CD14-positive monocyte (primary cell): ENCODE measurements around the gene DEAF1. TPM values are rescaled to one million over a fixed set of nuclear protein-coding genes. Genes with fewer than 3 reads are reported as not detected.

Experiments
- DNase-seq, 3 donors: peaks; one replicate each; pipeline ENCODE4 v3.0.0-alpha.2; 2011 to 2022
- H2AFZ ChIP-seq: 2 replicates; pipeline ENCODE4 v1.6.0; 2012; ENCODE audit warnings: mild to moderate bottlenecking, low read depth, low read length, inconsistent platforms; ENCODE audit not compliant: insufficient read depth, poor library complexity, severe bottlenecking
- H3K27ac ChIP-seq, 2 donors: 1 replicate in 1 of 2; 2 replicates in 1 of 2; pipeline ENCODE4 v1.5.1; 2012 to 2013; ENCODE audit warnings: low read length in 2 of 2, control low read depth in 1 of 2, inconsistent platforms in 1 of 2, low read depth in 1 of 2, mild to moderate bottlenecking in 1 of 2
- H3K27me3 ChIP-seq, 2 donors: one replicate each; pipeline versions ENCODE4 v1.6.0 to v1.6.1; 2011 to 2013; ENCODE audit warnings: low read length in 2 of 2; ENCODE audit not compliant: control insufficient read depth in 2 of 2, insufficient read depth in 2 of 2
- H3K36me3 ChIP-seq, 2 donors: replicated peaks in 1 of 2; 1 replicate in 1 of 2; 2 replicates in 1 of 2; pipeline versions ENCODE4 v1.5.1 to v1.6.1; 2012 to 2013; ENCODE audit warnings: low read length in 2 of 2, control low read depth in 1 of 2, inconsistent platforms in 1 of 2, mild to moderate bottlenecking in 1 of 2; ENCODE audit not compliant: insufficient read depth in 2 of 2, control insufficient read depth in 1 of 2
- H3K4me1 ChIP-seq, 2 donors: 1 replicate in 1 of 2; 2 replicates in 1 of 2; pipeline versions ENCODE4 v1.5.1 to v1.6.1; 2012 to 2013; ENCODE audit warnings: low read length in 2 of 2, control low read depth in 1 of 2, inconsistent platforms in 1 of 2, mild to moderate bottlenecking in 1 of 2, moderate library complexity in 1 of 2; ENCODE audit not compliant: insufficient read depth in 2 of 2, control insufficient read depth in 1 of 2
- H3K4me2 ChIP-seq: replicated peaks from 2 replicates; pipeline ENCODE3; 2012; ENCODE audit warnings: low read length, moderate library complexity, mild to moderate bottlenecking; ENCODE audit not compliant: poor library complexity, severe bottlenecking; ENCODE audit errors: extremely low read depth
- H3K4me3 ChIP-seq, 3 experiments: fragments of 200-600 bp in 1 of 3; sonication (generic) in 1 of 3; replicated peaks in 1 of 3; 1 replicate in 2 of 3; 2 replicates in 1 of 3; pipeline ENCODE4 v1.5.1; 2011 to 2013; ENCODE audit warnings: low read length in 3 of 3, mild to moderate bottlenecking in 3 of 3, control low read depth in 2 of 3, low read depth in 2 of 3, inconsistent platforms in 1 of 3, moderate library complexity in 1 of 3
- H3K79me2 ChIP-seq: 2 replicates; pipeline ENCODE4 v1.6.0; 2012; ENCODE audit warnings: mild to moderate bottlenecking, control low read depth, inconsistent platforms, low read length, moderate library complexity; ENCODE audit not compliant: insufficient read depth
- H3K9ac ChIP-seq: 2 replicates; pipeline ENCODE4 v1.6.0; 2017; ENCODE audit warnings: low read length, mild to moderate bottlenecking; ENCODE audit not compliant: insufficient read depth, poor library complexity, severe bottlenecking
- H3K9me3 ChIP-seq, 2 donors: replicated peaks in 1 of 2; 1 replicate in 1 of 2; 2 replicates in 1 of 2; pipeline versions ENCODE4 v1.5.1 to v1.6.1; 2012 to 2013; ENCODE audit warnings: low read length in 2 of 2, control low read depth in 1 of 2; ENCODE audit not compliant: control insufficient read depth in 1 of 2, insufficient read depth in 1 of 2
- H4K20me1 ChIP-seq: 2 replicates; pipeline ENCODE4 v1.6.0; 2012; ENCODE audit warnings: mild to moderate bottlenecking, low read length, control low read depth, moderate library complexity; ENCODE audit not compliant: insufficient read depth
- H3K27ac Mint-ChIP-seq, 7 donors: one replicate each; pipeline ENCODE4 v1.8.0; 2020; ENCODE audit warnings: mild to moderate bottlenecking in 7 of 7, mixed read lengths in 7 of 7, moderate library complexity in 6 of 7, inconsistent platforms in 2 of 7
- H3K27me3 Mint-ChIP-seq, 3 donors: one replicate each; pipeline ENCODE4 v1.8.0; 2021 to 2022; ENCODE audit warnings: low read depth in 3 of 3, mild to moderate bottlenecking in 3 of 3, mixed read lengths in 3 of 3, moderate library complexity in 3 of 3, inconsistent platforms in 1 of 3
- H3K36me3 Mint-ChIP-seq, 2 donors: one replicate each; pipeline ENCODE4 v1.8.0; 2020; ENCODE audit warnings: mixed read lengths in 2 of 2, inconsistent platforms in 1 of 2, mild to moderate bottlenecking in 1 of 2
- H3K4me1 Mint-ChIP-seq: one replicate; pipeline ENCODE4 v1.8.0; 2020; ENCODE audit warnings: mild to moderate bottlenecking, mixed read lengths
- H3K4me3 Mint-ChIP-seq, 2 donors: one replicate each; pipeline ENCODE4 v1.8.0; 2020; ENCODE audit warnings: mild to moderate bottlenecking in 2 of 2, mixed read lengths in 2 of 2, moderate library complexity in 1 of 2
- H3K9me3 Mint-ChIP-seq, 7 donors: one replicate each; pipeline ENCODE4 v1.8.0; 2020 to 2022; ENCODE audit warnings: mixed read lengths in 7 of 7, mild to moderate bottlenecking in 6 of 7, moderate library complexity in 6 of 7, inconsistent platforms in 2 of 7
- CTCF ChIP-seq: fragments of 200-600 bp; IDR thresholded peaks from one replicate; pipeline ENCODE4 v1.8.0; 2022; ENCODE audit warnings: antibody characterized with exemption, mild to moderate bottlenecking
- WGBS: methylation state at CpG from one replicate; pipeline ENCODE4 v1.1.5; 2013; ENCODE audit warnings: missing lambda C conversion rate; ENCODE audit not compliant: insufficient coverage; 5-methylcytosine and 5-hydroxymethylcytosine counted together
- intact Hi-C, 2 donors: fragments of 100-400 bp; cut with micrococcal nuclease; formaldehyde crosslinking; loops; one replicate each; pipeline versions ENCODE4 v1.15.0 to v1.15.1; 2023
- polyA plus RNA-seq, 3 donors: library from polyadenylated mRNA; depleted of rRNA in 1 of 3; unstranded in 2 of 3; stranded (reverse) in 1 of 3; fragments of 300-500 nt in 2 of 3; fragments of >200 nt in 1 of 3; fragmentation: Illumina TruSeq in 2 of 3; gene quantifications; 1 replicate in 2 of 3; 2 replicates in 1 of 3; pipeline ENCODE4 v1.2.3, GENCODE V29; 2012 to 2021

Gene DEAF1
- polyA plus RNA-seq, 3 donors = 18.0 to 22.3 (median 22.2) TPM

GRCh38 chr11:698493-699115, 3.6 kb upstream of the DEAF1 start:
- peaks cover 49% of the 10 kb centered on the region for H3K4me1 Mint-ChIP-seq
- peaks cover 11 to 28% of the 10 kb centered on the region in 2 donors for H3K36me3 ChIP-seq
- peak overlapping the region; percentile 43 for H3K9ac ChIP-seq
- H3K36me3 Mint-ChIP-seq = peaks cover 26 to 53% of the 10 kb centered on the region in 2 donors
- no peaks in the 10 kb centered on the region for H3K9me3 ChIP-seq
- H4K20me1 ChIP-seq = peaks cover 24% of the 10 kb centered on the region
- peak overlapping the region; percentile 84 for H3K4me2 ChIP-seq
- peak overlapping the region; percentile 95 to 98 for H3K27ac ChIP-seq
- 85% methylated on average over 8 of the region's 17 CpGs for WGBS
- peaks cover 49 to 64% of the 10 kb centered on the region in 2 donors for H3K4me1 ChIP-seq
- peaks cover 31% of the 10 kb centered on the region for H3K79me2 ChIP-seq
- H3K27ac Mint-ChIP-seq = peak overlapping the region in 6 of 7 donors; percentile 92 to 97 (median 94)
- no peak overlapping the region for H2AFZ ChIP-seq
- H3K9me3 Mint-ChIP-seq = no peaks in the 10 kb centered on the region
- TF ChIP-seq CTCF = no peak
- peaks cover 0 to 4% (median 0%) of the 10 kb centered on the region in 3 donors for H3K27me3 Mint-ChIP-seq
- no peak for DNase-seq
- intact Hi-C loops = loop anchor here in 1 of 2 donors (10.0 kb wide), 1 partner anchor 686 kb away; the partner anchor contains the start of gene BRSK2
- peak overlapping the region in 1 of 2 donors; percentile 82 for H3K4me3 Mint-ChIP-seq
- no peaks in the 10 kb centered on the region for H3K27me3 ChIP-seq
- H3K4me3 ChIP-seq = peak overlapping the region in 1 of 3 experiments; percentile 87

- H3K9ac ChIP-seq = peak overlapping the region; percentile 43
- peaks cover 0 to 4% (median 0%) of the 10 kb centered on the region in 3 donors for H3K27me3 Mint-ChIP-seq
- peak overlapping the region; percentile 59 for H2AFZ ChIP-seq
- H3K79me2 ChIP-seq = peaks cover 39% of the 10 kb centered on the region
- peaks cover 26 to 50% of the 10 kb centered on the region in 2 donors for H3K36me3 Mint-ChIP-seq
- peak overlapping the region in 2 of 3 experiments; percentile 10 to 87 for H3K4me3 ChIP-seq
- peak overlapping the region; percentile 65 to 82 for H3K4me3 Mint-ChIP-seq
- peaks cover 0 to 1% (median 0%) of the 10 kb centered on the region in 7 donors for H3K9me3 Mint-ChIP-seq
- TF ChIP-seq CTCF = no peak
- peaks cover 22% of the 10 kb centered on the region for H4K20me1 ChIP-seq
- H3K27me3 ChIP-seq = no peaks in the 10 kb centered on the region
- peak overlapping the region; percentile 95 to 98 for H3K27ac ChIP-seq
- H3K27ac Mint-ChIP-seq = peak overlapping the region; percentile 92 to 97 (median 94)
- 52% methylated on average over 2 of the region's 11 CpGs for WGBS
- DNase-seq = peak in 2 of 3 donors; percentile 35 to 62
- H3K9me3 ChIP-seq = no peaks in the 10 kb centered on the region
- peaks cover 52 to 65% of the 10 kb centered on the region in 2 donors for H3K4me1 ChIP-seq
- peak overlapping the region; percentile 84 for H3K4me2 ChIP-seq
- intact Hi-C loops = loop anchor here in 1 of 2 donors (10.0 kb wide), 1 partner anchor 687 kb away; the partner anchor contains the start of gene BRSK2
- H3K4me1 Mint-ChIP-seq = peaks cover 52% of the 10 kb centered on the region
- H3K36me3 ChIP-seq = peaks cover 11 to 28% of the 10 kb centered on the region in 2 donors
These were observed 2.8 kb upstream of the DEAF1 start for GRCh38 chr11:697811-698311.
